HG02885 (cell line): ENCODE measurements around the gene ZSWIM8.
"Not testable (repeated sequence)": the region's sequence is repeated elsewhere in the genome, so short reads cannot be mapped to it uniquely, and the experiment has no call there.

ENCODE experiments used
- ATAC-seq: cut with Tn5 transposase; IDR thresholded peaks from one replicate; pipeline ENCODE4 v1.9.1; 2021; ENCODE audit warnings: mild to moderate bottlenecking; ENCODE audit not compliant: unreplicated experiment, poor library complexity

ZSWIM8 gene

DNA sequence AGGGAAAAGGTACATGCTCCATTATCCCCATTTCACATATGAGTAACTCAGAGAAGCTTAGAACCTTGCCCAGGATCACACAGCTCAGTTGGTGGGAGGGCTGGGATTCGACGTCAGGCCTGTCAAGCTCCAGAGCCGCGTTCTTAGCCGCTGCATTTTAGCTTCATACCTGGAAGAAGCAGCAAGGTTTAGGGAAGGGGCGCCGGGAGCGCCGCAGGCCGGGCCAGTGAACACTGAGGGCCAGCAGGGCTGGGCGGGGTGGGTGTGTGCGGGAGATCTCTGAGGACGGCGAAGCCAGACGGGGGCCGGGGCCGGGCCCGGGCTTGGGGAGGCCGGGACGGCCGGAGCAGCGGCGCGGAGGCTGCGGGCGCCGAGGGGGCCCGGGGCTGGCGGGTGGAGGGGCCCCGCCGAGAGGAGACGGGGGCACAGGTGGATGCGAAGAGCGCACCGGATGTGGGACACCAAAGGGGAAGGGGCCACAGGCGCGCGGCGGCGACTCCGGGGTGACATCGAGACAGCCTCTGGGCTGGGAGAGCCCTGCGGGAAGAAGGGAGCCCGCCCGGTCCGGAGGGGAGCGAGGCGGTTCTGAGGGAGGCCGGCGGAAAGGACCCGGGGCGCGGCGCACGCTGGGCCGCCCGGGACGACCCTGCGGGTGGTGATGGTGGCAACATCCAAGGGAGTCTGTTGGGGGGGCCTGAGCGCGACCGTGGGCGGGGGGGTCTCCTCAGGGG lies 25.5 kb downstream of the ZSWIM8 start:
- ATAC-seq, result peak; percentile 31

DNA sequence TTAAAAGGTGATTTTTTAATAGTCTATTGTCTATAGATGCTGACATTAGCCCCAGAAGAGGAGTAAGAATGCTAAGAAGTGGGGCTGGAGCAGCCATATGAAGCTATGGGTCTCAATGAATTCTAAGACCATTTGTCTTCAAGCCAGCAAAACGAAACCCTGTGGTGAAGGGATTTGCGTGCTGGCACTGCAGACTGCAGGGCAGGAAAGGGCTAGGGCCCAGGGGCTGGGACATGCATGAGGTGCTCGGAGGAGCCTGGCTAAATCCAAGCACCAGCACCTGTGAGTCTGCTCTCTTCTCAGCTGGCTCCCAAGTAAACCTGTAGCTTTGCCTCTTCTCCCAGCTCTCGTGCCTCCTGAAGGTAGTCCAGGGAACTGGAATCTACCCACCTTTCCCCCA lies 27.3 kb downstream of the ZSWIM8 start:
- ATAC-seq, result no peak

DNA sequence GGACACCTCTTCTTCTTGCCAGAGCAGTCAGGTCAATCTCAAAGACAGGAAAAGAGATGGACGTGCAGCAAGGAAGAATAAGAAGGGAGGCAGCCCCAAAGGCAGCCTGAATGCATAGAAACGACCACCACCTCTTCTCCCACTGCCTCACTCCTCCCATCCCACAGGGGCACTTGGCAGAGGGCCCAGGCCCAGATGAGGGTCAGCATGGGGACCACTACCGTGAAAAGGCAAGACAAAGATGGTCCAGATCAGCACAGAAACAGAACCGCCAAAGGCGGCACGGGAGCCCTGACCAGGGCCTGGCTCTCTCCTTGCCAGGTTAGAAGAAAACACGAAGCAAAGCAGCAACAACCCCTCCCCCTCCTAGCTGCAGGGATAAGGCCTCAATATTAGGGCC lies 27.9 kb downstream of the ZSWIM8 start:
- no peak for ATAC-seq

DNA sequence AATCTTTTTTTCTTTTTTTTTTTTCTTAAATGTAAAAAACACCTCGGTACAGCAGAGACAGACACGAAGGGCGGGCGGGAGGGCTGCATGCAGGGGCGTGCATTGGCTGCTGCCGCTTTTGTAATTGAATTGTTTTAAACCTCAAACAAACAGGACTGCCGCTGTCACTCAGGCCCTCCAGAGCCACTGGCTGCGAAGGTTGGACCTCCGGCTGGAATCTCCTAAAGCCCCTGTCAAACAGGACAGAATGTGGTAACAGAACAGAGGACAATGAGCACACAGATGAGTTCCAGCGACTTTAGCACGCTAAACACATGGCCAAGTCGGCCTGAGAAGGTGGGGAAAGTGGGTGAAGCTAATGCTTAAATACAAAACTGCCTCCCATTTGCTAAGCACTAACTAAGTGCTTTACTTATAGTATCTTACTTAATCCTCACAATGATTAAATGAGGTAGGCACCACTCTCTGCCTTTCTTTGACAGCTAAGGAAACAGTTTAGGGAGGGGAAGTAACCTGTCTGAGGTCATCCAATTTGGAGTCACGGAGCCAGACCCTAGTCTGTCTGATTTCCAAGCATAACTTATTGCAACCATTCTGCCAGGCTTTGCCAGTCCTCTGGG lies 29.0 kb downstream of the ZSWIM8 start:
- ATAC-seq, result no peak

DNA sequence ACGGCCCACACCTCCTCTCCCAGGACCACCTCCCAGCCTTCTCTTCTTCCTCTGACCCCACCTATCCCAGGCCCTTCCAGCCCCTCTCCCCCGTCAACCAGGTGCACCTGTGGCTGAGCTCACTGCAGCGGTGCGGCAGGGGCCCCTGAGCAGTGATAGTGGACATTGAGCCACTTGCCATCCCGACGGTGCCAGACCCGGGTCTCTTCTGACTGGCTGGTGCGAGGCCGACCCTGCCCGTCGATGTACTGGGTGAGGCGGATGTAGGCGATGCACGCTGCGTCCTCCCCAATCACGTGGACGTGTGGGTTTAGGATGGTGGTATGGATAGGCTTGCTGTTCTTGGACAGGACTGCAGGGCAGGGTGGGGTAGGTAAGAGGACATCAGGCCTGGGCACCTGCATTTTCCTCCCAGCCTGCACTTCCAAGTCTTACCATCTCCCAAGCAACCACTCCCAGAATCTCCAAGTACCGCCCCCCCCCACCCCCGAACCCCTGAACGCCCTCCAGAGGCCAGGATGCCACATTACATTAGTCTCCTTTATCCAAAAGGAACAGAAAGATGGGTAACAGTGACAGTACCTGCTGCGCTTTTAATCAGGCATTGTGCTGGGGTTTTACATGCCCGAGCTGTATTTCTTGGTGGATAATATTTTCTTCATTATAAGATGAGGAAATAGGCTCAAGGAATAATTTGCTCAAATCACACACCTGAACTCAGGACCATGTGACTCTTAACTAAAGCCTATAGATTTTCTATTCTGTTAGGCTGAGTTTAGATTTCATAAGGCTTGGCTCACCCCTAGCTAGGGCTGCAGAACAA lies 29.7 kb downstream of the ZSWIM8 start:
- no peak for ATAC-seq

DNA sequence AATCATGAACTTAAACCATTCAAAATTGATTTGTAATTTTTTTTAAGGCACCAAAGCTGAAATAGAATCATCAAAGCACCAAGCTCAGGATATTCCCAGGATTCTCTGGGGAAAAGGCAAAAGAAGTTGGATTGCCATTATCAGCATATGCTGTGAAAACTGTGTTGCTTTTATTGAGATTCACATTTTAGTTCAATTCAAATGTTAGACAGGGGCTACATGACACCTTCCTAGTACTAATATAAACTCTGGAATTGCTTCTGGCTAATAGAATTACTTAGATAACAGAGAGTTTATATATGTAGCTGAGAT lies 30.3 kb downstream of the ZSWIM8 start:
- ATAC-seq, result no peak

DNA sequence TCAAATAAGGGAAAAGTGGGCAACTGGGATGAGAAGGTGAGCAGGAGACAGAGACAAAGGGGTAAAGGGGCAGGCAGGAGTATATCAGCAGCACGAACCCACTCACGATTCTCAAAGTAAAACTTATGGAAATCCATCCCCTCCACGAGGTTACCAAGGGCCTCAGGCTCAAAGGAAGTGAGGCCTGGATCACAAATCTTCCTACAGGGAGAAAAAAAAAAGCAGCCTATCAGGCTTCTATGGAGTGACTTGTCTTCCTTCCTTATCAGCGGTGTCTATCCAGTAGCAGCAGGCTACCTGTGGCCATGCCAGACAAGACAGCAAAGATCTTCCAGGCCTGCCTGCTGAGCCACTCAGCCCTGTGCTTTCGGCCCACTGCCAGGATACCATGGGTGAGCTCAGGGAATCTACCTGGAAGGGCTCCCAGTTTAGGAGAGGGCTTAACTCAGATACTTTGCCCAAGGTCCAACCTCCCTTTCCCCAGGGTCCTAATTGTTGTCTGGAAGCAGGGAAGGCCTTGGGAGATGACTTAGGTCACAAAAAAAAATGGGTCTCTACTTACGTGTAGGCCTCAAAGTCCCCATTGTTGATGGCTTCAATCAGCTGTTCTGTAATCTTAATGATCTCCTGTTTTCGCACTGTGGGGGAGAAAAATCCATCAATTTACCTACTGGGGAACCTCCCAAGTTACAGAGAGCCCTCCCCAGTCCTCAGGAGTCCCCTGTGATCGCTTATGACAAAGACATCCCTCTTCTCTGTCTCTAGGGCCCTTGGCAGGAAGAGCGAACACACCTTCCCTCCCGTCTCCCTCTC lies 31.7 kb downstream of the ZSWIM8 start:
- ATAC-seq, result no peak

DNA sequence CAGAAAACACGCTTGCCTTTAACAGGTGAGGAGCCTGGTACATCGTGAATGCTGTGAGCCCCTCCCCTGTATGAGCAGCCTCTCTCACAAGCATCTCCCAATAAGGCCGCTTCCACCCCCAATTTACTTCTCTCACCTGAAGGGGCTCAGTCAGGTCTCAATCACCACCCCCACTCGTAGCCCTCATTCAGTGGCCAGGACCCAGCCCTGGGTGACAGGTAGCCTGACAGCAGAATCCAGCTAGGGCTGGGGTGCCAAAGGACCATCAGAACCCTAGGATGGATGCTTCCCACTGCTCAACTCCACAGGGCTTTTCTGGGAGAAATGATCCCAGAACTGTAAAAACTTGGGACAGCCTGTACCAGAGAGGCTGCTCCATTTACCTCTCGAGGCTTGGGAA lies 32.4 kb downstream of the ZSWIM8 start:
- no peak for ATAC-seq

DNA sequence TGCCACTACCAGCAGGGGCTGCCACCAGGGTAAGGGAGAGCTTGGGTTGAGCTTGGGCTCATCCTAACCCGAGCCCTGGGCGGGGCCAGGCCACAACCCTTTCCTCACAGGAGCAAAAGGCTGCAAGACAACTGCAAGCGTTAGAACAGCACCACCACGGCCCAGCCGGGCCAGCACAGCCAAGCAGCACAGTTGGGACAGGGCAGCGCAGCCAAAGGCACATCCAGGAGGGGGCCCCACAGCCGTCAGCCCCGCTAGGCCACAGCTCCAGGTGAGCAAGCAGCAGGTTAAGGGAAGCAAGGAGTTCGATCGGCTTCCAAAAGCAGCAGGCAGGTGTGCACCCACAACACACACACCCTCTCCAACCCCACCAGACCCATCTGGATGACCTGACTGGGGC lies 33.0 kb downstream of the ZSWIM8 start:
- ATAC-seq, result no peak

DNA sequence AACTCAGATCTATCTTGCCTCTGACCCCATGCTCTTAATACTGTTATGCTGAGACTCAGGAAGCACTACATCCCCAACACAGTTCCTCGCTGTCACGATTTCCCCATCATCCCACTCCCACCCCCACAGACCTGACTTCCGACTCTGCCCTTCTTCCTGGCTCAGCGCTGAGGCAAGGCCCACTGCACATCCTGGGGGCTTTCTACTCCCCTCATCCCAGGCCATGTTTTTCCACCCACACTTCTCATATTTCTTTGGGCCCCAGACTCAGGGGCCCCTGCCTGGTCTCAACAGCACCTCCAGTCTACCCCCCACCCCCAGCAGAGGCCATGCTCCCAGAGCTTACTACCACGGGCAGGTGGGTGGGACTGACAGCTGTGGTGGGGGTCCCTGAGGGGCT lies 33.7 kb downstream of the ZSWIM8 start:
- ATAC-seq, result no peak

DNA sequence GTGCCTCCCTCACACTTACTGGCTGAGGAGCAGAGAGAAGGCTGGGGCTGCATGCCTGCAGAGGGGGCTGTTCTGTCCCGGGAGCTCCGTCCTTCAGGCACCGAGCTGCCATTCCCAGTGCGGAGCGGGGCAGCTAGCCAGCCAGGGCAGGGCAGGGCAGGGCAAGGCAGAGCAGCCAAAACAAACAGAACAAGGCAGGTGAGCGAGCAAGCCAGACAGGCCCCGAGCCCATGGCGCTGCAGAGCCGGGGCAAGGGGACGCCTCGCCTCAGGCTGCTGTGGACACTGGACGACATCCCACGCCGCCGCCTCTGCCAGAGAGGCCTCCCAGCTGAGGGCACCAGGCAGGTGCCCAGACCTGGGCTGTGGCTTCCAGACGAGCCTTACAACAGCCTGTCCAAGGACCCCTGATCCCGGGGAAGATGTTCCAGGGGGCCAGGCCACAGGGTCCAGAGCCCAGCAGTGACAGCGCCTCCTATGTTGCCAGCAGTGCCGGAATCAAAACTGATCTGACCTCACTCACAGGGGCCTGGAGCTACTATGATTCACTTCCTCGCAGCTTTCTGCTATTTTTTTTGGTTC lies 34.2 kb downstream of the ZSWIM8 start:
- no peak for ATAC-seq

DNA sequence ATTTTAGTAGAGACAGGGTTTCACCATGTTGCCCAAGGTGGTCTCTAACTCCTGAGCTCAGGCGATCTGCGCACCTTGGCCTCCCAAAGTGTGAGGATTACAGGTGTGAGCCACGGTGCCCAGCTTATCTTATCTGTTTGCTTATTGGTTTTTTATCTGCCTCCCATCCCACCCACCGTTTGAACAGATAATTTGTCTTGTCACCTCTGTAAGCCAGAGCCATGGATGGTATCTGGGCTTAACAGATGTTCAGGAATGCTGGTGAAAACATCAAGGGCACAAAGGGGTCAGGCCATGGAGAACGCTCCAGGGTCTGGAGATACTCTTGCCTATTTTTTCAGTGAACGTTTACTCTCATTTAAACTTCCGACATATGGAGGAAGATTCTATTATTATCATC lies 38.0 kb downstream of the ZSWIM8 start:
- ATAC-seq, result no peak

DNA sequence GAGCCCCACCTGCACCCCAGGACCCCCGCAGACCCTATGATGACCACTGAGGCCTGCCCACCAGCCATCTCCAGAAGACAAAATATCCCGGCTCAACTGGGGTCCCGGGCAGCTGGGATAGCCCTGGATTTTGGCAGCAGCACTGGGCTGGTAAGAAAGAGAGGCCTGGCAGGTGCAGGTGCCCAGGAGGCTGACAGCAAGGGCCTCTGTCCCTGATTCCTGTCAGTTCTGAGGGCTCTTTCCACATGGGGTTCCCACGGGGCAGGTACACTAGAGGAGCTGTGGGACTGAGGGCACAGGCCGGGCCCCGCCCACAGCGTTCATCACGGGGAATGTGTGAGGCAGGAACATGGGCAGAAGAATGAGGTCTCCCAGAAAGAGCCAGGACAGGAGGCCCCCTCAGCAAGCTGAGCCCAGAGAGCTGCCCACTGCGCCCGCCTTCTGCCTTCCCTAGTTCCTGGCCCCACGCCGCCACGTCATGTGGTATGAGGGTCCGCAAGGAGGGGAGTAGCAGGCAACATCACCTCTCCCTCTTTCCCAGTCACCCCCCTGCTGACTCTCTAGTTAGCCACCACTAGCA lies 38.8 kb downstream of the ZSWIM8 start:
- no peak for ATAC-seq

DNA sequence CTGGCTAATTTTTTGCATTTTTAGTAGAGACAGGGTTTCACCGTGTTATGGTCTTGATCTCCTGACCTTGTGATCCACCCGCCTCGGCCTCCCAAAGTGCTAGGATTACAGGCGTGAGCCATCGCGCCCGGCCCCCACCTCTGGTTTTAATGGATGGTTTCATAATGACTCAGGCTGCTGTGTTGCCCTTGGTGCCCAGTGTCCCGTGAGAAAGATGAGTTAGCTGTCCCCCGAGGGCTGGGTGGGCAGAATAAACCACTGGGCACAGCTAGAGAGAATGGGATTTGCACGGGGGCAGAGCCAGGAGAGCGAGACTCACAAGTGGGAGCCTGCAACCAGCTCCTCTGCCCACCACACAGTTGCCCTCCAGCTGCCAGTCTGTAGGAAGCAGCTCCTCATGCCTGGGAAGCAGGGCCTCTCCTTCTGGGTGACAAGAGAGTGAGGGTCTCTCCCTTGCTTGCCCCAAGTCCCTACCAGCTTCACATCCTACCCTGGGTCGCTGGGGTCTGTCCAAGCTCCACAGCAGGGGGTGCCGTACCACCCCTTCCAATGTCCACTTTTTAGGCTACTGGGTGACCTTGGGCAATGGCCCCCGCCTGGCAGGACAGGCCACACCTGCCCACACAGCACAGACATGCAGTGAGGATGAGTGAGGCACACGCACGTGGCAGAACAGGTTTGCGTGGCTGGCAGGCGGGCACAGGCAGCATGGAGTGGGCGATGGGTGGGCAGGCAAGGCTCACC lies 42.1 kb downstream of the ZSWIM8 start:
- ATAC-seq, result no peak

DNA sequence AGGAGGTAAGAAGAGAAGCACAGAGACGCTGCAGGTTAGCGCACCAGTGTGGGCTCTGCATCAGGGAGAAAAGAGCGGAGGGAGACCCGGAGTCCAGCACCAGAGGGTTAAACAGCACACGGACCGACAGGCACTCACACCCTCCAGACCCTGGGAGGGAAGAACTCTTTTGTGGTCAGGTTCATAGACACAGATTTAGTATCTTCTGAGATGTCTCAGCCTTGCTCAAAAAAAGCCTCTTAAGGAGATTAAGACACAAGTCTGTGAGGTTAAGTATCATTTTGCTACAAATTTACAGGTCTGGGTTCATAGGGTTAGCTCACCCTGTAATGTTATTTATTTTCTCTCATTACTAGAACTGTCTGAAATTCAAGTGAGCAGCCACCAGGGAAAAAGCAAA lies 42.8 kb downstream of the ZSWIM8 start:
- ATAC-seq, result no peak

DNA sequence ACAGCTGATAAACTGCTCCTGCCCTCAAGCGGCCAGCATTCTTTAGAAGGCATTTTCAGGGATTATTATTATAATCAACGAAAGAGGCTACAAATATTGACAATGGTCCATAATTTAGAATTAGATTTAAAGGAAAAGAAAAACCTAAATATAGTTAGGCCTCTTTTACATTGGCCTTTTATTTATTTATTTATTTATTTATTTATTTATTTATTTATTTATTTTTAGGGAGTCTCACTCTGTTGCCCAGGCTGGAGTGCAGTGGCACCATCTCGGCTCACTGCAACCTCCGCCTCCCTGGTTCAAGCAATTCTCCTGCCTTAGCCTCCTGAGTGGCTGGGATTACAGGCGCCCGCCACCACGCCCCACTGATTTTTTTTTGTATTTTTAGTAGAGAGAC lies 43.7 kb downstream of the ZSWIM8 start:
- ATAC-seq, result not testable (repeated sequence)

DNA sequence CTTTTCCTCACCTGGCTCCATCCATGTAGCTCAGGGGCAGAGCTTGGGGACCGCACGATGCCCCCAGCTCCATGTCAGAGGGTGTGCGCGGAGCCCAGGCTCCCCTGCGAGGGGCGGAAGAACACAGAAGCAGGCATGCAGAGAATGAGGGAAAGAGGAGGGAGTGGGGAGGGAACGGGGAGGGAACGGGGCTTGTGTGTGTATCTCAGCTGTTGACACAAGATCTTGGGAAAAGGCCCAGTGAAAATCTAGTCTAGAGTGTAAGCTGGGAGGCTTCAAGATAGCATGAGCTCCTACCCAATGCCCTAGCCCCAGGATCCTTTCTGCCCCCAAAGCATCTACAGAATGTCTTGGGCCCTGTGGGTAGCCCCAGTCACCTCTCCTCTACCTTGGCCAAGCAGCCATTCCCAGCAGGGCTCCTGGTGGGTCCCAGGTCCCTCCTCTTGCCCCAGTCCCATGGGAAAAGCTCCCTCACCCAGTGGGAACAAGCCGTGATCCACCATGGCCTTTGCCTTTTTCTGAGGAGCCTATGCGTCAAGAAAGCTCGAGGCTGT lies 51.1 kb downstream of the ZSWIM8 start:
- ATAC-seq, result no peak

DNA sequence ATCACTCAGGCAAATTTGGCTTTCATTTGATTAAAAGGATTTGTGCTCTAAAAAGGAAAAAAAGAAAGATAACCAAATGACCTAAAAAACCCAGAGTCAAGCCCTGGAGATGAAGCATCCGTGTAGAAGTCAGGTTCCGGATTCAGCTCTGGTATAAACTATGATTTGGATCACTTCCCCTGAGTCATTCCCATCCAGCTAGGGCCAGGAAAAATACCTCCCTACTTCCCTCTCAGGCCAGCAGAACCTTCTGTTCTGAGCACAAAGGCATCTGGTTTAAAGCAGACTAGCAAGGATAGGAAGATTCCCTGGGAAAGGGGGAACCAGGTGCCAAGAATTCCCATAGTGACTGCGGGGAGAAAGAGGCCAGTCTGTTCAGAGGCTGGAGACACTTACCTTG lies 51.7 kb downstream of the ZSWIM8 start:
- no peak for ATAC-seq

DNA sequence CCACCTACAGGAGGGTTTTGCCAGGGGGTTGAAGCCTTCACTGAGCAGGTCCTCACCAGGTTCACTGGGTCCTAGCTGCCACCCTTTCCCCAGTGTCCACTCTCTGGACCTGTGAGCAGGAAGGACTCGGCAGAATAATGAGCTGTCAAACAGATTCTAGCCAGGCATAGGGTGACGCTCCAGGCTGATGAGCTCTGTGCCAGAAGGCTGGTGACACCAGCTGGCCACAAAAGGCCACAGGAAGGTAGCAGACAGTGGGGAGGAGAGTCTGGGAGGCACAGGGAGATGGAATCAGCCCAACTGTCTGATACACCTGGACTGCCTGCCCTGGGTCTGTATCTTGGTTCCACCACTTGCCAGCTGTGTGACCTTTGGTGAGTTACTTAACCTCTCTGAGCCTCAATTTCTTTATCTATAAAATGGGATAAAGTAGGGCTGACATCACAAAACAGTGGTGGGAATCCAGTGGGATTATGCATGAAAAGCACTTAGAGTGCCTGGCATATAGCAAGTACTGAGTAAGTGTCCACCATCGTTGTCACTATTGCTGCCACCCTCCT lies 52.7 kb downstream of the ZSWIM8 start:
- no peak for ATAC-seq
